Testis (tissue), 2 donors: ENCODE results near the gene ZNF830.

Experiments used
- CTCF ChIP-seq, 3 experiments: fragments of 450-650 bp in 2 of 3; fragments of 200-600 bp in 1 of 3; sonication (generic) in 1 of 3; IDR thresholded peaks; one replicate each; pipeline ENCODE4 v1.5.1; 2016 to 2019; ENCODE audit warnings: antibody characterized with exemption in 3 of 3, mild to moderate bottlenecking in 2 of 3, moderate library complexity in 1 of 3
- POLR2A ChIP-seq: fragments of 450-650 bp; IDR thresholded peaks from one replicate; pipeline ENCODE4 v1.6.1; 2017; ENCODE audit warnings: antibody characterized with exemption, mild to moderate bottlenecking, moderate library complexity

GRCh38 chr17:34926661-34927060 is 34.7 kb upstream of the ZNF830 start:
- TF ChIP-seq CTCF (IDR thresholded peaks at IDR 0.05), result no peak
- TF ChIP-seq POLR2A, result no peak
